SK-N-MC (cell line): ENCODE measurements around the gene SUCLG2.

ENCODE experiments used
- DNase-seq: peaks from one replicate; pipeline ENCODE4 v3.0.0-alpha.2; 2011; ENCODE audit warnings: low read depth, low spot score
- H3K27ac ChIP-seq: fragments of 200-600 bp; sonication (generic); 2 replicates; pipeline ENCODE4 v1.5.1; 2016; ENCODE audit warnings: mixed run types
- H3K36me3 ChIP-seq: fragments of 200-600 bp; sonication (generic); 2 replicates; pipeline ENCODE4 v1.6.1; 2017; ENCODE audit warnings: antibody characterized with exemption, low read length, mixed read lengths; ENCODE audit not compliant: insufficient read depth
- H3K4me3 ChIP-seq: fragments of 200-600 bp; sonication (generic); 2 replicates; pipeline ENCODE4 v1.5.1; 2016
- H3K9ac ChIP-seq: fragments of 200-600 bp; sonication (generic); 2 replicates; pipeline ENCODE4 v1.8.0; 2017; ENCODE audit warnings: mixed run types, mixed read lengths; ENCODE audit not compliant: insufficient read length
- H3K9me3 ChIP-seq: fragments of 200-600 bp; sonication (generic); 2 replicates; pipeline ENCODE4 v1.6.1; 2017; ENCODE audit warnings: low read depth, mild to moderate bottlenecking, antibody characterized with exemption, low read length, moderate library complexity, mixed read lengths
- EZH2 ChIP-seq: fragments of 200-600 bp; sonication (generic); IDR thresholded peaks from one replicate; pipeline ENCODE4 v1.6.1; 2017; ENCODE audit warnings: antibody characterized with exemption
- FOXP2 ChIP-seq: optimal IDR thresholded peaks from 2 replicates; pipeline ENCODE3; 2011; ENCODE audit warnings: mild to moderate bottlenecking, moderate library complexity; ENCODE audit not compliant: insufficient read depth; ENCODE audit errors: extremely low read length, control extremely low read depth
- POLR2AphosphoS5 ChIP-seq: IDR thresholded peaks from 2 replicates; pipeline ENCODE4 v1.6.1; 2012; ENCODE audit warnings: mild to moderate bottlenecking, low read depth, low read length, borderline replicate concordance

The SUCLG2 gene

GRCh38 chr3:67685499-67685898 lies 31.1 kb upstream of the SUCLG2 start:
- TF ChIP-seq POLR2AphosphoS5 (no peak), FOXP2 (no peak), EZH2 (no peak)
- Histone ChIP-seq H3K4me3 (no peak overlapping the region), H3K36me3 (no peaks in the 10 kb centered on the region), H3K9ac (no peak overlapping the region), H3K27ac (no peak overlapping the region), H3K9me3 (no peaks in the 10 kb centered on the region)
- no peak for DNase-seq

- Histone ChIP-seq H3K9ac (no peak overlapping the region), H3K9me3 (no peaks in the 10 kb centered on the region), H3K4me3 (no peak overlapping the region), H3K36me3 (no peaks in the 10 kb centered on the region), H3K27ac (no peak overlapping the region)
- DNase-seq, result no peak
- TF ChIP-seq EZH2 (no peak), FOXP2 (no peak), POLR2AphosphoS5 (no peak)
These were observed 29.8 kb upstream of the SUCLG2 start for GRCh38 chr3:67684211-67684610.

- no peak overlapping the region for H3K9ac ChIP-seq
- no peaks in the 10 kb centered on the region for H3K36me3 ChIP-seq
- no peak overlapping the region for H3K27ac ChIP-seq
- no peaks in the 10 kb centered on the region for H3K9me3 ChIP-seq
- no peak overlapping the region for H3K4me3 ChIP-seq
- TF ChIP-seq EZH2 (no peak), POLR2AphosphoS5 (no peak), FOXP2 (no peak)
- no peak for DNase-seq
These were observed 29.1 kb upstream of the SUCLG2 start for GRCh38 chr3:67683522-67683921.

- Histone ChIP-seq H3K9me3 (no peaks in the 10 kb centered on the region), H3K36me3 (no peaks in the 10 kb centered on the region), H3K4me3 (no peak overlapping the region), H3K9ac (no peak overlapping the region), H3K27ac (no peak overlapping the region)
- no peak for TF ChIP-seq POLR2AphosphoS5
- TF ChIP-seq EZH2, result no peak
- no peak for TF ChIP-seq FOXP2
- no peak for DNase-seq
These were observed 24.3 kb upstream of the SUCLG2 start for GRCh38 chr3:67678665-67679064.

- Histone ChIP-seq H3K9me3 (no peaks in the 10 kb centered on the region), H3K9ac (no peak overlapping the region), H3K4me3 (no peak overlapping the region), H3K27ac (no peak overlapping the region), H3K36me3 (no peaks in the 10 kb centered on the region)
- no peak for DNase-seq
- TF ChIP-seq POLR2AphosphoS5 (no peak), EZH2 (no peak), FOXP2 (no peak)
These were observed 19.6 kb upstream of the SUCLG2 start for GRCh38 chr3:67674055-67674454.

- Histone ChIP-seq H3K9me3 (no peaks in the 10 kb centered on the region), H3K4me3 (no peak overlapping the region), H3K9ac (no peak overlapping the region), H3K27ac (no peak overlapping the region), H3K36me3 (no peaks in the 10 kb centered on the region)
- DNase-seq, result no peak
- TF ChIP-seq POLR2AphosphoS5, result no peak
- TF ChIP-seq FOXP2, result no peak
- TF ChIP-seq EZH2, result no peak
These were observed 8.3 kb upstream of the SUCLG2 start for GRCh38 chr3:67662733-67663132.

- no peak for TF ChIP-seq POLR2AphosphoS5
- TF ChIP-seq EZH2, result no peak
- TF ChIP-seq FOXP2, result no peak
- no peak for DNase-seq
- Histone ChIP-seq H3K4me3 (no peak overlapping the region), H3K9me3 (no peaks in the 10 kb centered on the region), H3K9ac (no peak overlapping the region), H3K27ac (no peak overlapping the region), H3K36me3 (no peaks in the 10 kb centered on the region)
These were observed 6.7 kb upstream of the SUCLG2 start for GRCh38 chr3:67661089-67661488.

GRCh38 chr3:67657192-67657591 lies 2.8 kb upstream of the SUCLG2 start:
- Histone ChIP-seq H3K27ac (no peak overlapping the region), H3K36me3 (no peaks in the 10 kb centered on the region), H3K9ac (no peak overlapping the region), H3K4me3 (no peak overlapping the region), H3K9me3 (no peaks in the 10 kb centered on the region)
- no peak for DNase-seq
- TF ChIP-seq FOXP2 (no peak), POLR2AphosphoS5 (no peak)

- TF ChIP-seq FOXP2, result no peak
- TF ChIP-seq POLR2AphosphoS5, result no peak
- TF ChIP-seq EZH2, result no peak
- Histone ChIP-seq H3K9me3 (no peaks in the 10 kb centered on the region), H3K9ac (no peak overlapping the region), H3K27ac (no peak overlapping the region), H3K36me3 (no peaks in the 10 kb centered on the region), H3K4me3 (no peak overlapping the region)
- DNase-seq, result no peak
These were observed 2.2 kb upstream of the SUCLG2 start for GRCh38 chr3:67656614-67657013.

GRCh38 chr3:67655364-67656121 lies 1.1 kb upstream of the SUCLG2 start:
- Histone ChIP-seq H3K27ac (no peak overlapping the region), H3K9ac (no peak overlapping the region), H3K9me3 (no peaks in the 10 kb centered on the region), H3K36me3 (no peaks in the 10 kb centered on the region), H3K4me3 (no peak overlapping the region; the same call in 1 of the 2 replicates)
- no peak for DNase-seq
- TF ChIP-seq FOXP2 (no peak), POLR2AphosphoS5 (no peak), EZH2 (no peak)
